K562 (cell line): Measurements from ENCODE around the gene APOL4. TPM values are rescaled to one million over a fixed set of nuclear protein-coding genes. Genes with fewer than 3 reads are reported as not detected.

Experiments used
- ATAC-seq: fragments of 200-7000 bp; cut with Tn5 transposase; 3 replicates; pipeline ENCODE4 v1.9.1; 2020; ENCODE audit warnings: moderate library complexity
- BruUV-seq: library from RNA; stranded (reverse); fragments of 400-500 nt; replicated peaks from 2 replicates; lab custom pipeline; 2021; lab: Mats Ljungman, UMichigan
- CTCF ChIA-PET: fragments of 300-600 bp; formaldehyde crosslinking; extraction: SDS; loops from one replicate; lab custom pipeline; 2021; ENCODE audit warnings: low intra/inter-chr PET ratio; lab: Yijun Ruan, JAX
- POLR2A ChIA-PET: fragments of 300-600, 350-650 bp; sonication (Branson Sonifier 250); formaldehyde crosslinking; extraction: SDS; loops from one replicate; lab custom pipeline; 2021; ENCODE audit warnings: antibody characterized with exemption, inconsistent platforms; lab: Yijun Ruan, JAX
- DNase-seq, 4 experiments: peaks; one replicate each; pipeline versions ENCODE4 v3.0.0 to v3.0.0-alpha.2; 2011 to 2018; ENCODE audit warnings: low spot score in 3 of 4, mixed read lengths in 3 of 4; ENCODE audit errors: extremely low read depth in 1 of 4
- FAIRE-seq: peaks from 2 replicates; lab custom pipeline; 2011; peaks lifted over from hg19 to GRCh38; lab: Jason Lieb, UNC
- H2AFZ ChIP-seq: 2 replicates; pipeline ENCODE4 v1.6.0; 2011; ENCODE audit warnings: low read depth, low read length, control low read depth, inconsistent platforms
- H3K27ac ChIP-seq: fragments of 200-600 bp; 3 replicates; pipeline ENCODE4 v1.8.0; 2011; ENCODE audit warnings: low read depth, mild to moderate bottlenecking, control low read depth, inconsistent platforms, low read length, moderate library complexity, mixed read lengths; ENCODE audit errors: extremely low read depth
- H3K27me3 ChIP-seq, 2 experiments: fragments of 300-600 bp in 1 of 2; 2 replicates in 1 of 2; 3 replicates in 1 of 2; pipeline versions ENCODE4 v1.6.0 to v1.8.0; 2011; ENCODE audit warnings: inconsistent platforms in 2 of 2, low read length in 2 of 2, mild to moderate bottlenecking in 1 of 2, mixed read lengths in 1 of 2, moderate library complexity in 1 of 2; ENCODE audit not compliant: control insufficient read depth in 2 of 2, insufficient read depth in 2 of 2
- H3K36me3 ChIP-seq: fragments of 300-600 bp; 3 replicates; pipeline ENCODE4 v1.8.0; 2011; ENCODE audit warnings: mild to moderate bottlenecking, low read length, inconsistent platforms; ENCODE audit not compliant: control insufficient read depth, insufficient read depth
- H3K4me1 ChIP-seq, 2 experiments: fragments of 200-600 bp in 1 of 2; replicated peaks in 1 of 2; 2 replicates in 1 of 2; 3 replicates in 1 of 2; pipeline versions ENCODE4 v1.5.1 to v1.8.0; 2011; ENCODE audit warnings: inconsistent platforms in 2 of 2, low read length in 2 of 2, mild to moderate bottlenecking in 1 of 2, mixed read lengths in 1 of 2, moderate library complexity in 1 of 2; ENCODE audit not compliant: control insufficient read depth in 2 of 2, insufficient read depth in 2 of 2
- H3K4me2 ChIP-seq: 2 replicates; pipeline ENCODE4 v1.6.1; 2011; ENCODE audit warnings: low read length, control low read depth, inconsistent platforms, mixed read lengths; ENCODE audit not compliant: insufficient read depth
- H3K4me3 ChIP-seq: fragments of 200-600 bp; sonication (generic), shearing (Covaris generic); 2 replicates; pipeline ENCODE4 v1.5.1; 2016; ENCODE audit warnings: control low read depth, inconsistent platforms
- H3K79me2 ChIP-seq: fragments of 200-600 bp; 3 replicates; pipeline ENCODE4 v1.8.0; 2011; ENCODE audit warnings: low read length, inconsistent platforms; ENCODE audit not compliant: control insufficient read depth, insufficient read depth
- H3K9ac ChIP-seq, 2 experiments: 2 replicates each; pipeline versions ENCODE4 v1.6.0 to v1.6.1; 2011; ENCODE audit warnings: low read depth in 2 of 2, low read length in 2 of 2, control low read depth in 1 of 2, inconsistent platforms in 1 of 2, mild to moderate bottlenecking in 1 of 2, mixed read lengths in 1 of 2; ENCODE audit not compliant: insufficient read depth in 1 of 2
- H3K9me1 ChIP-seq: one replicate; pipeline ENCODE4 v1.6.0; 2011; ENCODE audit warnings: inconsistent platforms, mild to moderate bottlenecking, low read length, moderate library complexity; ENCODE audit not compliant: control insufficient read depth, insufficient read depth
- H3K9me3 ChIP-seq: replicated peaks from 2 replicates; pipeline ENCODE4 v1.5.1; 2011; ENCODE audit warnings: low read depth, low read length, inconsistent platforms; ENCODE audit not compliant: control insufficient read depth, insufficient read depth
- H4K20me1 ChIP-seq: replicated peaks from 2 replicates; pipeline ENCODE4 v1.6.1; 2011; ENCODE audit warnings: low read length, inconsistent platforms, mixed read lengths; ENCODE audit not compliant: control insufficient read depth, insufficient read depth
- ARHGAP35 ChIP-seq: fragments of 450-650 bp; IDR thresholded peaks from 2 replicates; pipeline ENCODE4 v1.6.1; 2018; ENCODE audit not compliant: partially characterized antibody
- DNMT1 ChIP-seq: fragments of 450-650 bp; IDR thresholded peaks from 2 replicates; pipeline ENCODE4 v1.6.1; 2016; ENCODE audit warnings: antibody characterized with exemption, mild to moderate bottlenecking
- ELF1 ChIP-seq: fragments of 200-800 bp; sonication (Bioruptor generic); IDR thresholded peaks from 2 replicates; pipeline ENCODE4 v1.6.1; 2016; ENCODE audit warnings: missing genetic modification characterization, missing compliant biosample characterization
- ESRRB ChIP-seq: fragments of 250-450 bp; sonication (Bioruptor Pico); IDR thresholded peaks from 2 replicates; pipeline ENCODE4 v1.5.0; 2020; ENCODE audit warnings: mild to moderate bottlenecking, moderate library complexity, borderline replicate concordance
- FOXJ3 ChIP-seq: sonication (generic); formaldehyde crosslinking; IDR thresholded peaks from 2 replicates; pipeline ENCODE4 v1.4.0; 2020; ENCODE audit warnings: mild to moderate bottlenecking, missing genetic modification reagents
- GTF2F1 ChIP-seq: IDR thresholded peaks from 2 replicates; pipeline ENCODE4 v1.6.1; 2011; ENCODE audit warnings: low read depth, low read length, improper control_type of control experiment
- HNRNPK ChIP-seq: fragments of 200-400 bp; formaldehyde crosslinking; IDR thresholded peaks from one replicate; pipeline ENCODE4 v1.6.1; 2018; ENCODE audit warnings: mild to moderate bottlenecking, low read depth, low read length; ENCODE audit not compliant: poor library complexity, severe bottlenecking
- JUNB ChIP-seq: fragments of 450-650 bp; formaldehyde crosslinking; conservative IDR thresholded peaks from 2 replicates; pipeline ENCODE4 v1.4.0; 2020; ENCODE audit warnings: mild to moderate bottlenecking
- KDM4B ChIP-seq, 2 experiments: fragments of 450-650 bp in 1 of 2; sonication (generic) in 1 of 2; IDR thresholded peaks; 2 replicates each; pipeline ENCODE4 v1.6.1; 2016 to 2017; ENCODE audit warnings: borderline replicate concordance in 2 of 2, antibody characterized with exemption in 1 of 2, low read depth in 1 of 2, mild to moderate bottlenecking in 1 of 2
- KLF6 ChIP-seq: fragments of 250-450 bp; sonication (Bioruptor Pico); IDR thresholded peaks from 2 replicates; pipeline ENCODE4 v1.4.0; 2020; ENCODE audit warnings: mild to moderate bottlenecking, moderate library complexity, borderline replicate concordance
- MCM5 ChIP-seq: fragments of 450-650 bp; IDR thresholded peaks from 2 replicates; pipeline ENCODE4 v1.6.1; 2016; ENCODE audit warnings: low read depth
- MTF1 ChIP-seq: fragments of 250-450 bp; sonication (Bioruptor Pico); IDR thresholded peaks from 2 replicates; pipeline ENCODE4 v1.9.0; 2021; ENCODE audit warnings: moderate library complexity, mild to moderate bottlenecking, inconsistent platforms, borderline replicate concordance
- PHB ChIP-seq: fragments of 250-450 bp; sonication (Bioruptor Pico); IDR thresholded peaks from 2 replicates; pipeline ENCODE4 v1.5.0; 2021
- PHF21A ChIP-seq: fragments of 450-650 bp; IDR thresholded peaks from 2 replicates; pipeline ENCODE4 v1.6.1; 2017; ENCODE audit warnings: low read depth, borderline replicate concordance
- POLR3A ChIP-seq: IDR thresholded peaks from 2 replicates; pipeline ENCODE4 v1.6.1; 2011; ENCODE audit warnings: borderline replicate concordance, mild to moderate bottlenecking, moderate library complexity; ENCODE audit not compliant: insufficient read length, insufficient read depth; ENCODE audit errors: extremely low read depth
- RNF2 ChIP-seq: sonication (generic); IDR thresholded peaks from 2 replicates; pipeline ENCODE4 v1.6.1; 2016
- YBX1 ChIP-seq: fragments of 450-650 bp; IDR thresholded peaks from 2 replicates; pipeline ENCODE4 v1.7.1; 2016; ENCODE audit warnings: mild to moderate bottlenecking
- ZFP1 ChIP-seq: fragments of 450-650 bp; formaldehyde crosslinking; IDR thresholded peaks from 2 replicates; pipeline ENCODE4 v1.4.0; 2020; ENCODE audit warnings: mild to moderate bottlenecking, mixed read lengths
- WGBS: fragments of 100-300 bp; shearing (Covaris generic); methylation state at CpG from one replicate; pipeline ENCODE4 v1.1.6; 2016; ENCODE audit warnings: low coverage, mixed read lengths; ENCODE audit not compliant: insufficient coverage; ENCODE audit errors: missing lambda C conversion rate; 5-methylcytosine and 5-hydroxymethylcytosine counted together
- in situ Hi-C: fragments of 300-500 bp; cut with MboI; formaldehyde crosslinking; loops from 4 replicates; pipeline ENCODE4 v1.15.0; 2018; ENCODE audit warnings: inconsistent platforms, mixed read lengths
- intact Hi-C: fragments of 100-400 bp; cut with micrococcal nuclease; formaldehyde crosslinking; loops from 2 replicates; pipeline ENCODE4 v1.14.2; 2022
- polyA plus RNA-seq, 8 experiments: library from polyadenylated mRNA; depleted of rRNA in 4 of 8; stranded (reverse) in 5 of 8; unstranded in 3 of 8; fragments of >200 nt; fragmentation: Nextera tagmentation in 2 of 8; fragmentation: Illumina TruSeq in 1 of 8; extraction: Ambion mirVana in 2 of 8; extraction: Trizol in 1 of 8; gene quantifications; 2 replicates each; pipeline versions ENCODE4 v1.2.1 to v1.2.3, GENCODE V29; 2011 to 2014; ENCODE audit warnings: inconsistent platforms in 1 of 8, missing spikeins in 1 of 8
- total RNA-seq, 7 experiments: library from RNA; depleted of rRNA in 6 of 7; stranded (reverse); fragments of >200 nt in 6 of 7; fragmentation: Illumina TruSeq in 2 of 7; extraction: Trizol in 2 of 7; gene quantifications; 2 replicates each; pipeline versions ENCODE4 v1.2.1 to v1.2.3, GENCODE V29; 2011 to 2021; ENCODE audit warnings: low replicate concordance in 1 of 7
- TF ChIP-seq, protein P1 (sequence below): fragments of 450-650 bp; IDR thresholded peaks from 2 replicates; pipeline ENCODE4 v1.6.1; 2016; ENCODE audit warnings: missing biosample characterization, missing genetic modification characterization

The APOL4 gene
- total and polyA plus RNA-seq, 9 of the 15 experiments (the other 6 are each of a cell fraction or from before 2014, with no cell fraction given): 6.5 to 15.0 (median 9.8) TPM

DNA sequence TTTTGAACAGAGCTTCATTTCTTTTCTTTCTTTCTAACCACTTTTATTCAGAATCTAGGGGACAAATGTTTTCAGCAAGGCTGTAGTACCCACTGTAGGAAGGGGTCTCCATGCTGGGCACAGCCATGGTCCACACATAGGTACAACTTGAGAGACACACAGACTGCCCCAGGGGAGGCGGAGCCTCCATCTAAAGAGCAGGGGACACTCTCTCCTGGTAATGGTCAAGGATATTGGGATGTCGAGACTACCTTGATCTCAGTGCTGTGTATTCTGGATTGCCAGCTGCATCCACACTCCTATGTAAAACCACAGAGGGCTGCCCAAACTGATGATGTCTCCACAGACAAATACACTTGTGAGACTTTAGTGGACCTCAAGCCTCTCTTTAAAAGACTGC, 38.1 kb downstream of the APOL4 start:
- intact Hi-C loops: no loop called here
- in situ Hi-C loops: no loop called here
- ATAC-seq (no peak), DNase-seq (no peak), FAIRE-seq (no peak)
- H3K9ac ChIP-seq: no peak overlapping the region
- 33% methylated on average over 2 of the region's 2 CpGs for WGBS
- H3K4me3 ChIP-seq: no peak overlapping the region
- no peak overlapping the region for H2AFZ ChIP-seq
- POLR2A ChIA-PET: interaction anchor here (0.7 kb wide), 1 partner anchor 10 kb away, joined by 3 read pairs; no protein-coding TSS in a partner anchor
- TF ChIP-seq RNF2: no peak
- TF ChIP-seq ZFP1 (CRISPR knock-in tag): no peak
- no peak for TF ChIP-seq ESRRB (CRISPR knock-in tag)
- no peak for TF ChIP-seq PHB (CRISPR knock-in tag)
- no peak for TF ChIP-seq DNMT1
- no peak for TF ChIP-seq HNRNPK
- TF ChIP-seq, protein P1, sequence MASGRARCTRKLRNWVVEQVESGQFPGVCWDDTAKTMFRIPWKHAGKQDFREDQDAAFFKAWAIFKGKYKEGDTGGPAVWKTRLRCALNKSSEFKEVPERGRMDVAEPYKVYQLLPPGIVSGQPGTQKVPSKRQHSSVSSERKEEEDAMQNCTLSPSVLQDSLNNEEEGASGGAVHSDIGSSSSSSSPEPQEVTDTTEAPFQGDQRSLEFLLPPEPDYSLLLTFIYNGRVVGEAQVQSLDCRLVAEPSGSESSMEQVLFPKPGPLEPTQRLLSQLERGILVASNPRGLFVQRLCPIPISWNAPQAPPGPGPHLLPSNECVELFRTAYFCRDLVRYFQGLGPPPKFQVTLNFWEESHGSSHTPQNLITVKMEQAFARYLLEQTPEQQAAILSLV (tag): no peak
- no peak for TF ChIP-seq ELF1 (tag)
- TF ChIP-seq KLF6 (CRISPR knock-in tag): no peak
- TF ChIP-seq POLR3A: no peak
- no peak for TF ChIP-seq FOXJ3
- TF ChIP-seq YBX1: no peak
- no peak for TF ChIP-seq JUNB (CRISPR knock-in tag)
- no peak for TF ChIP-seq KDM4B (IDR thresholded peaks at IDR 0.05; ENCODE audit: borderline replicate concordance in 2 of 2, low read depth in 1 of 2)
- TF ChIP-seq MTF1: no peak
- no peak for TF ChIP-seq ARHGAP35
- no peak for TF ChIP-seq PHF21A
- TF ChIP-seq GTF2F1: no peak
- TF ChIP-seq MCM5: no peak
- TF ChIP-seq, all 486 proteins: peak for 0
- H3K27ac ChIP-seq: no peak overlapping the region
- CTCF ChIA-PET: no interaction called here
- H3K9me1 ChIP-seq: no peaks in the 10 kb centered on the region
- H3K36me3 ChIP-seq: no peaks in the 10 kb centered on the region
- H3K9me3 ChIP-seq: no peaks in the 10 kb centered on the region
- no peaks in the 10 kb centered on the region; a peak in 1 of 5 replicates for H3K4me1 ChIP-seq
- H3K27me3 ChIP-seq: no peaks in the 10 kb centered on the region
- no TSS peak for BruUV-seq
- no peaks in the 10 kb centered on the region for H4K20me1 ChIP-seq
- no peaks in the 10 kb centered on the region for H3K79me2 ChIP-seq
- H3K4me2 ChIP-seq: no peak overlapping the region
